Pancreas (tissue), 10 donors: ENCODE data around the gene CDKL5. TPM values are rescaled to one million over a fixed set of nuclear protein-coding genes. Genes with fewer than 3 reads are reported as not detected.

Experiments used
- ATAC-seq, 4 donors: fragments of 200-7000 bp; cut with Tn5 transposase; one replicate each; pipeline versions ENCODE4 v1.8.0 to v1.9.1; 2020; ENCODE audit warnings: mild to moderate bottlenecking in 4 of 4, moderate library complexity in 4 of 4
- DNase-seq, 6 donors: peaks; one replicate each; pipeline ENCODE4 v3.0.0-alpha.2; 2020
- FAIRE-seq: peaks from 2 replicates; lab custom pipeline; 2012; peaks lifted over from hg19 to GRCh38; lab: Jason Lieb, UNC
- H3K27ac ChIP-seq, 4 donors: fragments of 200-600 bp; sonication (generic); 1 replicate in 3 of 4; 2 replicates in 1 of 4; pipeline versions ENCODE4 v1.5.0 to v1.8.0; 2020
- H3K27me3 ChIP-seq, 4 donors: fragments of 200-600 bp; one replicate each; pipeline ENCODE4 v1.8.0; 2021
- H3K36me3 ChIP-seq, 3 donors: fragments of 200-600 bp; sonication (generic) in 1 of 3; one replicate each; pipeline versions ENCODE4 v1.5.0 to v1.8.0; 2020 to 2021
- H3K4me1 ChIP-seq, 3 donors: fragments of 200-600 bp; one replicate each; pipeline ENCODE4 v1.8.0; 2021
- H3K4me3 ChIP-seq, 4 donors: fragments of 200-600 bp; sonication (generic) in 2 of 4; one replicate each; pipeline versions ENCODE4 v1.5.0 to v1.8.0; 2020 to 2021
- H3K9me3 ChIP-seq, 4 donors: fragments of 200-600 bp; one replicate each; pipeline ENCODE4 v1.8.0; 2021
- CTCF ChIP-seq, 4 donors: fragments of 200-600 bp; sonication (generic) in 3 of 4; IDR thresholded peaks; one replicate each; pipeline versions ENCODE4 v1.5.0 to v1.8.0; 2021; ENCODE audit warnings: antibody characterized with exemption in 4 of 4
- WGBS, 2 donors: extraction: QIAGEN DNeasy Blood & Tissue Kit; methylation state at CpG; one replicate each; pipeline ENCODE4 v1.1.7; 2013; 5-methylcytosine and 5-hydroxymethylcytosine counted together
- intact Hi-C, 3 donors: fragments of 100-400 bp; cut with DNase I; formaldehyde crosslinking; loops; one replicate each; pipeline versions ENCODE4 v1.11.1 to v1.14.2; 2022
- polyA plus RNA-seq, 2 donors: library from polyadenylated mRNA; stranded (reverse); fragments of 200-250 nt; gene quantifications; one replicate each; pipeline ENCODE4 v1.2.3, GENCODE V29; 2013
- total RNA-seq, 6 donors: library from RNA; stranded (reverse); fragmentation: NEBNext Ultra II Directional in 4 of 6; extraction: Animal tissue kit (Norgen Biotek cat#: 25700) in 4 of 6; gene quantifications; one replicate each; pipeline versions ENCODE4 v1.2.1 to v1.2.4, GENCODE V29; 2021 to 2023
- donor health status: healthy with polysubstance abuse.
- donor health status: DM: no; HTN: no; CAD: no; lungs with moderate emphysema.
- donor health status: DM: no; HTN: no; CAD: no.
- donor health status: control.
- donor health status: control.
- donor health status: Bipolar disorder and iron deficiency.
- donor health status: DM: yes; HTN: yes; CAD: no.
- donor health status: DM: no; HTN: no; CAD: no.
- donor health status: DM: no; HTN: no; CAD: no.
- donor health status: DM: yes; HTN: yes; CAD: no.

Gene CDKL5
- total and polyA plus RNA-seq, 8 donors: 0.76 to 11.5 (median 4.4) TPM

GRCh38 chrX:18574591-18574990, 149.2 kb downstream of the CDKL5 start:
- Histone ChIP-seq H3K27me3 (no peaks in the 10 kb centered on the region), H3K4me3 (no peak overlapping the region), H3K9me3 (no peaks in the 10 kb centered on the region), H3K36me3 (no peaks in the 10 kb centered on the region), H3K27ac (no peak overlapping the region), H3K4me1 (no peaks in the 10 kb centered on the region)
- TF ChIP-seq CTCF (IDR thresholded peaks at IDR 0.05): no peak
- no peak for FAIRE-seq
- peak in 1 of 4 donors; percentile 33 for ATAC-seq
- intact Hi-C loops: no loop called here
- no peak for DNase-seq
- WGBS, 2 donors: 88 to 92% methylated on average over 3 of the region's 3 CpGs

- FAIRE-seq (no peak), ATAC-seq (no peak), DNase-seq (no peak)
- no peak overlapping the region for H3K27ac ChIP-seq
- WGBS, 2 donors: 74 to 94% methylated on average over 1 of the region's 1 CpG
- no peak overlapping the region for H3K4me3 ChIP-seq
- TF ChIP-seq CTCF (IDR thresholded peaks at IDR 0.05): no peak
- no peaks in the 10 kb centered on the region for H3K36me3 ChIP-seq
- H3K4me1 ChIP-seq: no peaks in the 10 kb centered on the region
- no peaks in the 10 kb centered on the region for H3K9me3 ChIP-seq
- intact Hi-C loops: no loop called here
- H3K27me3 ChIP-seq: no peaks in the 10 kb centered on the region
These were observed 150.3 kb downstream of the CDKL5 start for GRCh38 chrX:18575744-18576143.

- Histone ChIP-seq H3K4me1 (peaks cover 0 to 3% (median 0%) of the 10 kb centered on the region in 3 donors), H3K9me3 (no peaks in the 10 kb centered on the region), H3K27ac (no peak overlapping the region), H3K4me3 (no peak overlapping the region), H3K27me3 (no peaks in the 10 kb centered on the region), H3K36me3 (no peaks in the 10 kb centered on the region)
- FAIRE-seq: no peak
- 70 to 76% methylated on average over 4 of the region's 4 CpGs for WGBS, 2 donors
- intact Hi-C loops: no loop called here
- DNase-seq: no peak
- no peak for TF ChIP-seq CTCF (IDR thresholded peaks at IDR 0.05)
- no peak for ATAC-seq
These were observed 152.0 kb downstream of the CDKL5 start for GRCh38 chrX:18577400-18577799.

- FAIRE-seq: no peak
- Histone ChIP-seq H3K4me1 (peaks cover 0 to 3% (median 0%) of the 10 kb centered on the region in 3 donors), H3K27me3 (no peaks in the 10 kb centered on the region), H3K4me3 (no peak overlapping the region), H3K27ac (no peak overlapping the region), H3K9me3 (no peaks in the 10 kb centered on the region), H3K36me3 (no peaks in the 10 kb centered on the region)
- no peak for DNase-seq
- no peak for TF ChIP-seq CTCF (IDR thresholded peaks at IDR 0.05)
- WGBS, 2 donors: 67 to 68% methylated on average over 2 of the region's 2 CpGs
- ATAC-seq: no peak
- intact Hi-C loops: no loop called here
These were observed 153.1 kb downstream of the CDKL5 start for GRCh38 chrX:18578546-18578945.

GRCh38 chrX:18579495-18579894, 154.1 kb downstream of the CDKL5 start:
- no peak overlapping the region for H3K27ac ChIP-seq
- TF ChIP-seq CTCF (IDR thresholded peaks at IDR 0.05): no peak
- no peaks in the 10 kb centered on the region for H3K9me3 ChIP-seq
- H3K4me1 ChIP-seq: peaks cover 0 to 3% (median 0%) of the 10 kb centered on the region in 3 donors
- 74 to 88% methylated on average over 2 of the region's 2 CpGs for WGBS, 2 donors
- intact Hi-C loops: no loop called here
- DNase-seq (no peak), FAIRE-seq (peak; percentile 59), ATAC-seq (no peak)
- H3K27me3 ChIP-seq: no peaks in the 10 kb centered on the region
- no peaks in the 10 kb centered on the region for H3K36me3 ChIP-seq
- H3K4me3 ChIP-seq: no peak overlapping the region
